DMS114 treated with DMSO at 0.1 percent for 48 hours (cell line): ENCODE results near the gene SYT9.
"Not testable (repeated sequence)": the region's sequence is repeated elsewhere in the genome, so short reads cannot be mapped to it uniquely, and the experiment has no call there.

Experiments used
- DNase-seq: peaks from one replicate; lab custom pipeline; 2025; ENCODE audit not compliant: unreplicated experiment; lab: John Stamatoyannopoulos, UW

Gene SYT9

DNA sequence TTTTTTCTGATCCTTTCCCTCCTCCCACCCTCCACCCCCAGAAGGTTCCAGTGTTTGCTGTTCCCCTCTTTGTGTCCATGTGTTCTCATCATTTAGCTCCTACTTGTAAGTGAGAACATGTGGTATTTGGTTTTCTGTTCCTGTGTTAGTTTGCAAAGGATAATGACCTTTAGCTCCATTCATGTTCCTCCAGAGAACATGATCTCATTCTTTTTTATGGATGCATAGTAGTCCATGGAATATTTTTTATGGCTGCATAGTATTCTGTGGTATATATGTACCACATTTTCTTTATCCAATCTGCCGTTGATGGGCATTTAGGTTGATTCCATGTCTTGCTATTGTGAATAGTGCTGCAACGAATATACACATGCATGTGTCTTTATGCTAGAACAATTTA is 83.7 kb downstream of the SYT9 start:
- DNase-seq = not testable (repeated sequence)

DNA sequence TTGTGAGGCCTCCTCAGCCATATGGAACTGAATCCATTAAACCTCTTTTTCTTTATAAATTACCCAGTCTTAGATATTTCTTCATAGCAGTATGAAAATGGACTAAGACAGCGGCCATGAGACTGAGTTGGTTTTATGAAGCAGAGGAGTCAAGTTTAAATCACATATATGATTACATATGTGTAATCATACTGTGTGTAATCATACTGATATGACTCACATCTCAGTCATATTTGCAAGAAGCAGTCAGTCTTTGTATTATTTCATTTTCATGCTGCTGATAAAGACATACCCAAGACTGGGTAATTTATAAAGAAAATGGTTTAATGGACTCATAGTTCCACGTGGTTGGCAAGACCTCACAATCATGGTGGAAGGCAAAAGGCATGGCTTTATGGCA is 89.8 kb downstream of the SYT9 start:
- DNase-seq = no peak

DNA sequence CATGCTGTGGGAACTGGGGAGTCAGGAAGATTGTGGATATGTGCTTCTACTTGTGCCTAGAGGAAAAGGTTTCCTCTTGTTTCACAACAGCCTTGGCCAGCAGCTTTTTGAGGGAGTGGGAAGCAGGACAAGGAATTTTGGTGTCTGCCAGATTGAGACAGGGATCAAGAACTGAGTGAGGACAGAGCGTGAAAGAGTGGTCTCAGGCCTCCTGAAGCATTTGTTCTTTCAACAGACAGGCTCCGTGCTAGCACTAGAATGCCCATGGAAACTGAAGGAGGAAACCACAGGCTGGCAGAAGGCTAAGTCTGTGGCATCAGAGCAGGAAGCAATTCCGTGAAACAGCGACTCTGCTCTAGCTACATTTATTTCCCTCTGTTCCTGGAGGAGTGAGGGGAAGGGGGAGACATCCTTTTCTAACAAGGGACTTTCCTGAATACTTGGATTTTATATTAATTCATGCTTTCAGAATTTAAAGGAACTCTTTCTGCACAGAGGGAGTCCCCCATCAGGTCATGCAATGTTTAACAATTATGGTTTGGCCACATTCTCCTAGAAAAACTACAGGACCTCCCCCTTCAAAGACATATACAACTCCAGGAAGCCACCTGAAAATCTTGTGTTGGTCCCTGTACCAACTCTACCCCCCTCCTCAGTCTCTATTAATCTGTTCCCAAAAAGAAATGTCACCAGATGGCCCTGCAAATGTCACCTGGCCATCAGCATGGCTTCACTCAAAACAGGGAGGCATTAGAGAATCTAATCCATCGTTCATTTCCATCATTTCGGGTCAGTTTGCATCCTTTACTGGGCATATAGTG is 96.1 kb downstream of the SYT9 start:
- no peak for DNase-seq

DNA sequence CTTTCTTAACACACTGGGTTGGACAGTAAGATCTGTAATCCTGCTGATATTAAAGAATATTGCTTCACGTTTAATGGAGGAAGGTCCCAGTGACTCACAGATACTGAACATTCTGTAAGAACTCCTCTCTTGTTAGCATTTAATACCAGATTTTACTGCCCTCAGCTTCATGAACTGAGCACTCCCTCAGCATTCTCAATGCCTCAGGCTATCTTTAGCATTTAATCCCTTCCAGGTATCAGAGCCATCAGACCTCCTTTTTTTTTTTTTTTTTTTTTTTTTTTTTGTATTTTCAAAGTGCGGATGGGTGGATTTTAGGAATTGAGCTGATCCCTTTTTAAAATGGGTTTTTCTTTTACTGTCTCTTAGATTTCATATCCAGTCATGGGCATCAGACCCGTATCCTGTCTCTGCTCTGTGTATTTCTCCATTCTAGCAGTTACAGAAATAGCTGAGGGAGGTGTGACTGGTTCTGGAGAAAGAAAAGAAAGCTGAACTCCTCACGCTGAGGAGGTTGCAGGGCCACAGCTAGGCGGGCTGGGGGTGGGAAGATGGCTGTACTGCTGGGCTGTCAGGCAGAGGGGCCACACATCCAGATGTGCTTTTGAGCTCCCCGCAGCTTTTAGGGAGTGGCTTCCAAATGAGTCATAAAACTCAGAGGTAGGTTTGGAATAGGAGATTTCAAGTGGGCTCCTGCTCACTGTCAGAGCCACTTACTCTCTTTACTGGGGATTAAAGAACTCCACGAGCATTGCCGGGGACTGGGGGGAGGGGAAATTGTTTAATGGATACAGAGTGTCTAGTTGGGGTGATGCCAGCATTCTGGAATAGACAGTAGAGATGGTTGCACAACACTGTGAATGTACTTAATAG is 97.0 kb downstream of the SYT9 start:
- DNase-seq = no peak

DNA sequence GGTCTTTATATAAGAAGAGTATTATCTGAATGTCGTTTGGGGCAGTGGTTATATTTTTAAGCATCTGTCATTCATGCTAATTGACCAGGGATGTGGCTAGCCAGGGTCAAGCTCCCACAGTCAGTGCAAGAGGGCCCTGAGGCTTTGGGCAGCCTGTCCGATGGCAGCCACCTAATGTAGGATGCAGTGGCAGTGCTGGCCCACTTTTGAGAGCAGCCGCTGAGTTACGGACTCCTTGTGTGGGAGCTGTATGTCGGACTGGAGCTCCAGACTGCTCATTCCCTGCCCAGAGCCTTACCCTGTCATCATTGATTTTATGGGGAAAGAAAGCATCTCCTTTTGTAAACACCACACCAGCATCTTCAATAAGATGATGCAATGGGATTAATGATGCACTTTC is 99.5 kb downstream of the SYT9 start:
- no peak for DNase-seq

DNA sequence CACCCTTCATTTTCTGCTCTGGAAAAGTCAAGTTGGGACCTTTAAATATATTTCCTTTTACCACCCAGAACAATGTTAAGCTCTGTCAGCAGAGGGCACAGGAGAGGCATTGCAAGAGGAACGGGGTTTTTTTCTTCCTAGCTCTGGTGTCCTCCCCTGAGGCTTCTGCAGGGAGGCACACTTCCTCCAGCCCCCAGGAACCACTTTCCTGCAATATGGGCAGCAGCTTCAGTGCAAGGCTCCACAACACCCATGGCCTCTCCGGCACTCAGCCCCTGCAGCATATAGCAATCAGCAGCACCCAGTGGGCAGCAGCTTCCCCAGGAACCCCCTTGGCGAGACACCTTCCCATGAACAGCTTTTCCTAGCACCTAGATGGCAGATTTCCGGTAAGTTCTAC is 101.4 kb downstream of the SYT9 start:
- peak; percentile 32 for DNase-seq

DNA sequence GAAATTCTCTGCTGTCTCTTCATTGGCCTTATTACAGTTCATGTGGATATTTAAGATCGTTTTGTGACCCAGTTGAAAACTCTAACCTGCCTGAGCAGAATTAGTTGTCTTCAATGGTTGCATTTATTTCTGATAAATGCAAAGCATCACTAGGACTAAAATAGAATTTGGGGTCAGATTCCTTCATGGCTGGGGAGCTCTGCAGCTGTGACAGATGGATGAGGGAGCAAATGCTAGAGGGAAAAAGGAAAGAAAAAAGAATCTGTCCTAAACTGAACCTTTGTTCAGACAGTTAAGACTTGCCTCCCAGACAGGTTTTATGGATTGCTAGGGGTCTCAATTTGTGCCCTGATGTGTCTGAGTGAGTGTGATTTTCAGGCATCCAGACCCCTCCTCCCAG is 113.0 kb downstream of the SYT9 start:
- DNase-seq = no peak

DNA sequence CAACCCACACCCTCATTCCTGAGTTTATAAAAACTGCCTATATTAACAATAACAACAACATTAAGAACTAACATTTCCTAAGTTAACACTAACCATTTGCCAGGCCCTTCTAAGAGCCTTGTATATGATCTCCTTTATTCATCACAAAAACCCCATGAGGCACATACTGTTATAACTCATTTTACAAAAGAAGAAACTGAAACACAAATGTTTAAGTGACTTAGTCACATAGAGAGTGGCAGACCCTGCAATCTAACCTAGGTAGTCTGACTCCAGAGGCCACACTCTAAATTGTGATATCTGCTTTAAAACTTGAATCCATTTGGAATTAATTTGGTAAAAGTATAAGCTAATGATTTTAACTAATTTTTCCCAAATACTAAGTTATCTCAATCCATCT is 116.1 kb downstream of the SYT9 start:
- DNase-seq = no peak

DNA sequence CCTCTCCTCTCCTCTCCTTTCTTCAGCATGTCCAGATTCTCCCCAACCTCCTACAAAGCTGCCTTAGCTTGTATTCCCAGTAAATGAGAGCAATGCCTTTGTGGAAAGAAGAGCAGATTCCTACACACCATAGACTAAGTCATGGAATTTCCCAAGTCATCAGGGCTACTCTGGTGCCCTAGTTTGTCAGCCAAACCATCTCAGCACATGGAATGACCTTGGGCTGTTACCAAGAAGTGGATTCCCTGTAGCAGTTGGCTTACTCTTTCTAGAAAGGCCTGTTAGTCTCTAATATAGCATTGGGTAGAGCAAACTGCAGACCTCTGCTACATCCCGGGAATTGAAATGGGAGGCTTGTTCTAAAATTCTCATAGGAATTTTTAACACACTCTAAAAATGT is 124.7 kb downstream of the SYT9 start:
- DNase-seq = no peak

DNA sequence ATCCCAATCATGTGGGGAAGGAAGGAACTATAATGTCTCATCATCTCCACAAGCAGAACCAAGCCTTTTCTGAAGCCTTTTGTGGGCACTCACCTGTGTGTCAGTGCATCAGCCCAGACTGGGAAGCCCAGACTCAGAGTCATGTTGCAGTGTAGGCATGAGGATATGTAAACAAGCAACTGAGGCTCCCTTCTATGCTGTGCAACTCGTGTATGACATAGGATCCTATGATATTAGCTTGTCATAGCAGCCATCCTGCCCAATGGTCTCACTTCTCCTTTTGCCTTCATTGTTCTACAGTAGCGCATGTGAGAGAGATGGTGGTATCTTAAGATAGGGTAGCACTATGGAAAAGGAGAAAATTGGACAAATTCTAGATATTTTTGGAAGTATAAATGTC is 130.2 kb downstream of the SYT9 start:
- no peak for DNase-seq

DNA sequence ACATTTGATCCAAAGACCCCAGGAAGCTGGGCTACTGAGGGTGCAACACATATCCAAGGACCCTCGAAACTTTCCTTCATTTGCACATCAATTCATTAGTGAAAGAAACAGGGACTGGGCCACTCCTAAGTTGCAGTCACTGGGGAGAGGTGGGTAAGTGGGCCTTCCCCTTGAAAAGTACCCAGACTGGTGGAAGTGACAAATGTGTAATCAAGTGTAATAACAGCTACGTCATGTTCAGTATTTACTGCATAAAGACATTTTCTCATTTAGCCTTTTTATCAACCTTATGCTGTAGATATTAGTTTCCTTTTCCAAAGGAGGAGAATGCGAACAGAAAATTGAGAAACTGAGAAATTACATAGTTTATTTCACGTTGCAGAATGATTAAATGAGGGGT is 131.7 kb downstream of the SYT9 start:
- no peak for DNase-seq

DNA sequence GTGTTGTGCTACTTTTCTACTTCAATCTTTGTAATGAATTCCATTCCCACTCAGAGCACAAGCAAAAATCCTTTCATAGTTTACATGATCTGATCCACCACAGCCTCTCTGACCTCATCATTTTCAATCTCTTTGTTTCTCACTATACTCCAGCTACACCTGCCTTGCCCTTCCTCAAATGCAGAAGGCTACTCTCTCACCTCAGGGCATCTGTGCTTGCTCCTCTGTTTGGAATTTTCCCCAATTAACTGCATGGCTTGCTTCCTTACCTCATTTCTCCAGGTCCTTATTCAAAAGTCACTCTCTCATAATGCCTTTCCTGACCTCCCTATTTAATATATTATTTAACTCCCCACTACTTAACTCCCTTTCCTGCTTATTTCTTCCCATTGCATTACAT is 133.0 kb downstream of the SYT9 start:
- DNase-seq = no peak

DNA sequence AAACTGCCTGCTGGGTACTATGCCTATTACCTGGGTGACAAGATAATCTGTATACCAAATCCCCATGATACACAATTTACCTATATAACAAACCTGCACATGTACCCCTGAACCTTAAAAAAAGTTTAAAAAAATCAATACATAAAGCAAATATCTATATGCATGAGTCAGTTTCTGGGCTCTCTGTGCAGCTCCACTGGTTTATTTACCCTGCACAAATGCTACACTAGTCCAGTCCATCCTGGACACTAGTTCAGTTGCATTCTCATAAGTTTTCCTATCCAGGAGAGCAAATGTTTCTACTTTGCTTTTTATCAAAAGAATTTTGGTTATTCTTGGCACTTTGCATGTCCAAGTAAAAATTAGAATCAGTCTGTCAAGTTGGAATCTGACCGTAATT is 133.8 kb downstream of the SYT9 start:
- no peak for DNase-seq

DNA sequence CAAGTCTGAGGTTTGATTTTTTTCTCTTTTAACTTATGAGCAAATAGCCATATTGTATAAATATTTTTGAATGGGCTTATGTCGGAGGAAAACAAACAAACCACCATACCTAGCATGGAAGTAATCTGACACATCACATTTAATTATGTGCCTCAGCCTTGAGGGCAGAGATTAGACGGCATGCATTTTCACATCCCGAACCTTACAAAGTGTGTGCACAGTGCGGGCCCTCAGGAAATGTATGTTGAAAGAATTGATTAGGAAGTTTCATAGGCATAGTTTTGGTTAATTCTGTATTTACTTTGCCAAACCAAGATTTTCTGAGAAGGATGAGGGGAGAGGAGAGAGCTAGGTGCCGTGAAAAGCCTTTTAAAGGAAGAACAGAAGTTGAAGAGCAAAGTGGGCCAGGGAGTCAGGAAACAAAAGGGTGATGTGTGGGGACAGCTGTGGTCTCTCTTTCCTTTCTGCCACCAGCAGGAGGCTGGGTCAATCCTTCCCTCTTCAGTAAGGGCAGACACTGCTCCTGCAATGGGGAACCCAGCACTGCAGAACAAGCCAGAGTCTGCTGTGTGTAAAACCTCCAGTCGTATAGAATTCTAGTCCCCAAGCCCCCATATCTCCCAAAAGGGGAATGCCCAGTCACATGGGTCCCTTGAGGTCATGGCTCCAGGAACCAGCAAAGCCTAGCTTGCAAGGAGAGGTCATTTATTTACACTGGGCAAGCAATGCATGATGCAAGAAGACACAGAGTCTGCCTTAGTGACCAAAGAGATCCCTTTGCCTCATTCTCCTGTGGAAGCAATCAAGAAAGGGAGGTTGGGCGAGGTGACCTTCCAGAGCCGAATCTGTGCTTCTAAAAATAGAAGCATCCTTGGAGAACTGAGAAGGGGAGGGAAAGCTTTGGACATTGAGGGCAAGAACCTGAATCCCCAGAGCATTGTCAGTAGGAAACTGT is 162.5 kb downstream of the SYT9 start:
- DNase-seq = no peak

DNA sequence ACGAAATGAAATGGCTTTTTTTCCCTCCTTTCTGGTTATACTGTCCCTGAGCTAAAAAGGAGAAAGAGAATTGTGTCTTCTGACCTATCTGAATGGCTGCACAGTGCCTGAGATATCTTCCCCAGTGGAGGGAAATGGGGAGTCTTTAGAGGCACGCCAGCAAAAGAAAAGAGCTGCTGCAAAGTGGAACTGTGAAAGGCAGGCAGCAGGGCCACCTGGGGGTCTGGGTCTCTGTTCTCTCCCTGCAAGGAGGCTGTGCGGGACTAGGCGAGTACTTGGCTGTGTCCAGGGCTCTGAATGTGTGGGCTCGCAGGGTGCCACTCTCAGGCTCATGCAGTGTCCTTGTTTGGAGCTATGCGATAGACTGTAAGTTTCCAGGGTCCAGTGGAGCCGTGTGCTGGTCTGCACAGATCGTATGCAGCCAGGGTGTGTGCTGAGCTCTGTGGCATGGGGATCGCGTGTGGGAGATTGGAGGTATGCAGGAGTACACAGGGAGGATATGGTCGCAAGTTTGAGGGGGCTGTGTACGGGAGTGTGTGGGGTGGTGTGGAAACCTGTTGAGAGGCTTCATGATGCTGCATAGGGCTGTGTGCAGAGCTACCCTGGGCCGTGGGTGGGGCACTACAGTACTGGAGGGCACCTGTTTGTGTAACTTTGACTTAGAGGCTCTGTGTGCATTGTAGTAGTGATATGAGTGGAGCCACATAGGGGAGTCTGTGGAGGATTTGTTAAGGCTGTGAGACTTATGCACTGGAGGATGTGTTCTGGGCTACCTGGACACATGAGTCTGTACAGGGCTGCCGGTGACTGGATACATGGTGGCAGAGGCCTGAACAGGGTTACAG is 163.5 kb downstream of the SYT9 start:
- no peak for DNase-seq

DNA sequence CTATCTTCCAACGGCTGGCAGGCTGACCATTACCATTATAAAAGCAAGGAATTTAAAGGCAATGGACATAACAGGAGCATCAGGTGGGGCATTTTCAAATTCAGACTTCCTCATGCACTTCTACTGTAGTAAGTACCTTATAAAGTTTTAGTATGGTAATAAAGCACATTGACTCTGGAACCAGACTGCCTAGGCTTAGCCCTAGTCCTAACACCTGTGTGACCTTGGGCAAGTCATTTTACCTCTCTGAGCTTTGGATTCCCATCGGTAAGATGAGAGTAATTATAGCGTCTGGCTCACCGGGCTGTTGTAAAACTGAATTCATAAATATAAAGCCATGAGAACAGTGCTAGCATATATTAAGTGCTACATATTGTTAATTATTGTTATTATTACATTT is 164.4 kb downstream of the SYT9 start:
- no peak for DNase-seq

DNA sequence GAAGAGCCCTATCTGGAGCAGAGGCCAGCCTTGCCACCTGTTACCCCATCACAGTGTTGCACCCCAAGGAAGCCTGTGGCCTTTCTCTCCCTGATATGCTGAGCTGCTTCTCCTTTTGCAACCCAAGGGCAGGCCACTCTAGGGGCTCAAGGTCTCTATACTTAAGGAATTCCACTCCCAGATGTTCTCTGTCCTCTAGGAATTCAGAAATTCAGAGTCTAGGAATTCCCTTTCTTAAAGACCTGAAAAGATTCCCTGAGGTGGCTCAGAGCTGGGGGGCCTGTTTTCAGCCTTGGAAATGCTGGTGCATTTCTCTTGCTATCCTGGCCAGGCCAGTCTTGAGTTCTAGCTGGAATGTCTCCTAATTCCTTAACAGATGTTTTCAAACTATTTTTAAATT is 165.6 kb downstream of the SYT9 start:
- DNase-seq = no peak

DNA sequence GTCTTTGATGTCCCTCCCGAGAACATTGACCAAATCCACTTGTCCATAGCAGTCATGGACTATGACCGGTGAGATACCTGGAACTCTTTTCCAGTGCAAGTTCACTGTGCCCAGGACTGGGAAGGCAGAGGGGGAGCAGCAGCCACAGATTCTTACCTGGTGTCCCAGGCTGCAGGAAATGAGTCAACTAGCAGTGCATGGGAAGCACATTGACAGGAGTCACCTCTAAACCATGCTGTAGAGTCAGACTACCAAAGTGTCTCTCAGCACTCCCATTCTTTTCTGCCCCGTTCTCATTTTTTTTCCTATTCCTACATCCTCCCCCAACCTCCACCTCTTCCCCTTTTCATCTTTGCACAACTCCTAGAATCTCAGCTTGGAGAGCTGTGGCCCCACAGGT is 166.4 kb downstream of the SYT9 start:
- no peak for DNase-seq

DNA sequence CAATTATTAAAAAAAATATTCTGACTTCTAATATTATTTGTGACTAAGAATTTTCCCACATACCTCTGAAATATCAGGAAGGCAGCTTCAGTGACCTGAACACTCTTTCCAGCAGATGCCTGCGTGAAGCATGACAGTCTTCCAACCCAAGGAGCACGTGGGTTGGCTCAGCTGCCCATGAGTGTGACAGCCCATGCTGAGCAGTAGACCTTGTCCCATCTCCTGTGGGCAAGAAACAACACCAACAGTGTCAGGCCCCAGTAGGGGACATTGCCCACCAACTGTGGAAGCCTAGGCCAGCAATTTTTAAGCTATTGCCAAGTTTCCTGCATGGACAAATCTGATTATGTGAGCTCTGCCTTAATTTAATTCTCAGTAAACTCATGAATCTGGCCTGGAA is 167.2 kb downstream of the SYT9 start:
- DNase-seq = no peak

DNA sequence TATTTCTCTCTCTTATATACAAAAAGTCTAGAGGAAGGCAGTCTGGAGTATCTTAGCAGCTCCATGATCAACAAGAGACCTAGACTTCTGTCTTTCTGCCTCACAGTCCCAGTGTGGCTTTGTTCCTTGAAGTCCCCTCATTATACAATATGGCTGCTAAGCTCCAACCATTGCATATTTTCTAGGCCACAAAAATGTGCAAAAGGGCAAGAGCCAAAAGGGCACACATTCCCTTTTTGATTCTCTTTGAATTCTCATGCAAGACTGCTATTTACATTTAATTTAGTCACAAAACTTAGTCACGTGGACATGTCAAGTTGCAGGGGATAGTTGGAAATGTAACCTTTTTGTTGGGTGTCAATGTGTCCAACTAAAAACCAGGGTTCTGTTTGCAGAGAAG is 169.4 kb downstream of the SYT9 start:
- no peak for DNase-seq
